Stimulated activated CD8-positive, alpha-beta memory T cell treated with anti-CD3 and anti-CD28 coated beads, Interleukin-12 subunit alpha, Interleukin-12 subunit beta, amount 100 ng/mL, for 4 hours (primary cell): ENCODE results near the gene ADAM12.
"Not testable (repeated sequence)": the region's sequence is repeated elsewhere in the genome, so short reads cannot be mapped to it uniquely, and the experiment has no call there.

Experiments
- DNase-seq: peaks from one replicate; pipeline ENCODE4 v3.0.0-alpha.2; 2020; ENCODE audit warnings: low read depth

The ADAM12 gene

GRCh38 chr10:126262233-126262838 lies 125.9 kb downstream of the ADAM12 start:
- DNase-seq = no peak

GRCh38 chr10:126259760-126260479 lies 128.4 kb downstream of the ADAM12 start:
- DNase-seq = no peak

GRCh38 chr10:126256864-126257263 lies 131.4 kb downstream of the ADAM12 start:
- DNase-seq = no peak

GRCh38 chr10:126255313-126255712 lies 133.0 kb downstream of the ADAM12 start:
- DNase-seq = no peak

- DNase-seq = no peak
These were observed 134.7 kb downstream of the ADAM12 start for GRCh38 chr10:126253611-126253998.

GRCh38 chr10:126252884-126253610 lies 135.2 kb downstream of the ADAM12 start:
- DNase-seq = no peak

GRCh38 chr10:126251778-126252407 lies 136.4 kb downstream of the ADAM12 start:
- DNase-seq = no peak

- DNase-seq = no peak
These were observed 137.6 kb downstream of the ADAM12 start for GRCh38 chr10:126250527-126251310.

GRCh38 chr10:126250045-126250444 lies 138.2 kb downstream of the ADAM12 start:
- no peak for DNase-seq

GRCh38 chr10:126247446-126247975 lies 140.8 kb downstream of the ADAM12 start:
- no peak for DNase-seq

- not testable (repeated sequence) for DNase-seq
These were observed 141.9 kb downstream of the ADAM12 start for GRCh38 chr10:126246396-126246795.

GRCh38 chr10:126245501-126245900 lies 142.8 kb downstream of the ADAM12 start:
- no peak for DNase-seq

GRCh38 chr10:126243971-126244370 lies 144.3 kb downstream of the ADAM12 start:
- DNase-seq = no peak

- DNase-seq = no peak
These were observed 145.0 kb downstream of the ADAM12 start for GRCh38 chr10:126243306-126243705.

- DNase-seq = no peak
These were observed 145.6 kb downstream of the ADAM12 start for GRCh38 chr10:126242397-126243260.

- no peak for DNase-seq
These were observed 147.8 kb downstream of the ADAM12 start for GRCh38 chr10:126240483-126240882.

GRCh38 chr10:126239844-126240243 lies 148.4 kb downstream of the ADAM12 start:
- DNase-seq = no peak

- no peak for DNase-seq
These were observed 152.1 kb downstream of the ADAM12 start for GRCh38 chr10:126235979-126236851.
